GM23338 (cell line): ENCODE data around the gene CNTNAP2. TPM values are rescaled to one million over a fixed set of nuclear protein-coding genes. Genes with fewer than 3 reads are reported as not detected.

Experiments used
- ATAC-seq: fragments of 200-7000 bp; cut with Tn5 transposase; 3 replicates; pipeline ENCODE4 v1.9.1; 2020
- DNase-seq: peaks from one replicate; pipeline ENCODE4 v3.0.0-alpha.2; 2015; ENCODE audit warnings: low spot score
- H2AFZ ChIP-seq: fragments of 200-600 bp; sonication (generic); 2 replicates; pipeline ENCODE4 v1.8.0; 2016; ENCODE audit warnings: antibody characterized with exemption, mild to moderate bottlenecking, moderate library complexity
- H3F3A ChIP-seq: fragments of 200-600 bp; sonication (generic); replicated peaks from 2 replicates; pipeline ENCODE4 v1.8.0; 2017; ENCODE audit warnings: antibody characterized with exemption, mixed run types, low read depth
- H3K27ac ChIP-seq: fragments of 200-600 bp; sonication (generic); 2 replicates; pipeline ENCODE4 v1.6.1; 2016; ENCODE audit warnings: low read depth
- H3K27me3 ChIP-seq: fragments of 200-600 bp; sonication (generic); 2 replicates; pipeline ENCODE4 v1.8.0; 2016; ENCODE audit warnings: mild to moderate bottlenecking, mixed run types, moderate library complexity; ENCODE audit not compliant: insufficient read depth
- H3K36me3 ChIP-seq: fragments of 200-600 bp; sonication (generic); 2 replicates; pipeline ENCODE4 v1.8.0; 2016; ENCODE audit warnings: mild to moderate bottlenecking; ENCODE audit not compliant: insufficient read depth
- H3K4me1 ChIP-seq: fragments of 200-600 bp; sonication (generic); 2 replicates; pipeline ENCODE4 v1.8.0; 2016; ENCODE audit warnings: mild to moderate bottlenecking, moderate library complexity; ENCODE audit not compliant: insufficient read depth
- H3K4me2 ChIP-seq: fragments of 200-600 bp; sonication (generic); 2 replicates; pipeline ENCODE4 v1.7.1; 2017; ENCODE audit warnings: mixed run types
- H3K4me3 ChIP-seq: fragments of 200-600 bp; sonication (generic); 2 replicates; pipeline ENCODE4 v1.6.1; 2016; ENCODE audit warnings: mixed run types
- H3K79me2 ChIP-seq: fragments of 200-600 bp; sonication (generic); replicated peaks from 2 replicates; pipeline ENCODE4 v1.8.0; 2017; ENCODE audit warnings: mild to moderate bottlenecking; ENCODE audit not compliant: insufficient read depth
- H3K9me2 ChIP-seq: fragments of 200-600 bp; sonication (generic); 2 replicates; pipeline ENCODE4 v1.8.0; 2017; ENCODE audit not compliant: insufficient read depth
- H4K20me1 ChIP-seq: fragments of 200-600 bp; sonication (generic); replicated peaks from 2 replicates; pipeline ENCODE4 v1.8.0; 2017; ENCODE audit warnings: mild to moderate bottlenecking; ENCODE audit not compliant: insufficient read depth
- H3K27ac Mint-ChIP-seq: 2 replicates; pipeline ENCODE4 v1.8.0; 2020; ENCODE audit warnings: inconsistent platforms, mild to moderate bottlenecking, moderate library complexity, mixed read lengths
- H3K27me3 Mint-ChIP-seq: 3 replicates; pipeline ENCODE4 v1.8.0; 2022; ENCODE audit warnings: low read depth, mild to moderate bottlenecking, moderate library complexity, mixed read lengths, inconsistent platforms; ENCODE audit not compliant: insufficient read depth, poor library complexity
- H3K36me3 Mint-ChIP-seq: 3 replicates; pipeline ENCODE4 v1.8.0; 2021; ENCODE audit warnings: low read depth, mild to moderate bottlenecking, inconsistent platforms, moderate library complexity, mixed read lengths
- H3K4me1 Mint-ChIP-seq: 3 replicates; pipeline ENCODE4 v1.8.0; 2020; ENCODE audit warnings: mild to moderate bottlenecking, inconsistent platforms, mixed read lengths
- H3K4me3 Mint-ChIP-seq: 3 replicates; pipeline ENCODE4 v1.8.0; 2021; ENCODE audit warnings: moderate library complexity, mild to moderate bottlenecking, inconsistent platforms, mixed read lengths
- H3K9me3 Mint-ChIP-seq: 3 replicates; pipeline ENCODE4 v1.8.0; 2020; ENCODE audit warnings: moderate library complexity, mild to moderate bottlenecking, inconsistent platforms, mixed read lengths
- EZH2 ChIP-seq: fragments of 200-600 bp; sonication (generic); IDR thresholded peaks from one replicate; pipeline ENCODE4 v1.8.0; 2017; ENCODE audit warnings: antibody characterized with exemption, mild to moderate bottlenecking, low read depth; ENCODE audit not compliant: unreplicated experiment
- JUNB ChIP-seq: IDR thresholded peaks from one replicate; pipeline ENCODE4 v1.6.1; 2016; ENCODE audit warnings: antibody characterized with exemption; ENCODE audit not compliant: unreplicated experiment
- POLR2AphosphoS5 ChIP-seq: IDR thresholded peaks from 2 replicates; pipeline ENCODE4 v1.6.1; 2016; ENCODE audit warnings: antibody characterized with exemption, low read depth
- ZNF331 ChIP-seq: fragments of 250-450 bp; sonication (Bioruptor Pico); IDR thresholded peaks from 2 replicates; pipeline ENCODE4 v1.5.0; 2020; ENCODE audit warnings: low read depth, mild to moderate bottlenecking, moderate library complexity
- polyA plus RNA-seq: library from polyadenylated mRNA; unstranded; fragments of >200 nt; fragmentation: Nextera tagmentation; extraction: Ambion mirVana; gene quantifications from 2 replicates; pipeline ENCODE4 v1.2.1, GENCODE V29; 2016
- total RNA-seq: library from RNA; depleted of rRNA; stranded (reverse); fragments of >200 nt; shearing (Covaris generic); gene quantifications from 2 replicates; pipeline ENCODE4 v1.2.3, GENCODE V29; 2014
- TF ChIP-seq, protein P1 (sequence below), 2 experiments: fragments of 200-600 bp in 1 of 2; sonication (generic) in 1 of 2; conservative IDR thresholded peaks; 2 replicates each; pipeline versions ENCODE4 v1.5.1 to v1.6.1; 2016 to 2017; ENCODE audit warnings: antibody characterized with exemption in 2 of 2, low read depth in 2 of 2, mild to moderate bottlenecking in 2 of 2, moderate library complexity in 1 of 2
- TF ChIP-seq, protein P2 (sequence below): fragments of 250-450 bp; sonication (Bioruptor Pico); IDR thresholded peaks from 2 replicates; pipeline ENCODE4 v1.5.0; 2020; ENCODE audit warnings: mild to moderate bottlenecking, moderate library complexity

CNTNAP2 gene
- total and polyA plus RNA-seq, 2 experiments from 2014 or later = 38.2 to 61.3 TPM

DNA sequence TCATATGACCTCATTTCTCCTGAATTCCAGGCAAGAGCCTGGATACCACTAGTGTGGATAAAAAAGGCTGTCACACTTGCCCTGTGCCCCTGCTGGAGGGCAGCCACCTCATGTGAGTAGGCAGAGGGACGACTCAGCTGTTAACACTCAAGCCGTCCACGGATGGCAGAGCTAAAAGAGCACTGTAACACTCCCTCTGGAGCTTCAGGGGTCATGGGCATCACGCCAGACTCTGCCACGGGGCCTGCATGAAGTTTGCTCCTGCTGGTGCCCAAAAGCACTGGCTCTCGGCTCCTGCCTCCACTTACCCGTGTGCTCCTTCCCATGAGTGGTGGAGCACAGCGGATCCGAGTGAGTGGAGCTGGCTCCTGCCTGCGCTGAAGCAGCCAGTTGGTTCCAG, 1554.2 kb downstream of the CNTNAP2 start (continued):
- TF ChIP-seq, protein P1, sequence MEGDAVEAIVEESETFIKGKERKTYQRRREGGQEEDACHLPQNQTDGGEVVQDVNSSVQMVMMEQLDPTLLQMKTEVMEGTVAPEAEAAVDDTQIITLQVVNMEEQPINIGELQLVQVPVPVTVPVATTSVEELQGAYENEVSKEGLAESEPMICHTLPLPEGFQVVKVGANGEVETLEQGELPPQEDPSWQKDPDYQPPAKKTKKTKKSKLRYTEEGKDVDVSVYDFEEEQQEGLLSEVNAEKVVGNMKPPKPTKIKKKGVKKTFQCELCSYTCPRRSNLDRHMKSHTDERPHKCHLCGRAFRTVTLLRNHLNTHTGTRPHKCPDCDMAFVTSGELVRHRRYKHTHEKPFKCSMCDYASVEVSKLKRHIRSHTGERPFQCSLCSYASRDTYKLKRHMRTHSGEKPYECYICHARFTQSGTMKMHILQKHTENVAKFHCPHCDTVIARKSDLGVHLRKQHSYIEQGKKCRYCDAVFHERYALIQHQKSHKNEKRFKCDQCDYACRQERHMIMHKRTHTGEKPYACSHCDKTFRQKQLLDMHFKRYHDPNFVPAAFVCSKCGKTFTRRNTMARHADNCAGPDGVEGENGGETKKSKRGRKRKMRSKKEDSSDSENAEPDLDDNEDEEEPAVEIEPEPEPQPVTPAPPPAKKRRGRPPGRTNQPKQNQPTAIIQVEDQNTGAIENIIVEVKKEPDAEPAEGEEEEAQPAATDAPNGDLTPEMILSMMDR (conservative IDR thresholded peaks at IDR 0.05; ENCODE audit: low read depth in 2 of 2) = no peak
- no peak for TF ChIP-seq ZNF331 (CRISPR knock-in tag)
- TF ChIP-seq, protein P2, sequence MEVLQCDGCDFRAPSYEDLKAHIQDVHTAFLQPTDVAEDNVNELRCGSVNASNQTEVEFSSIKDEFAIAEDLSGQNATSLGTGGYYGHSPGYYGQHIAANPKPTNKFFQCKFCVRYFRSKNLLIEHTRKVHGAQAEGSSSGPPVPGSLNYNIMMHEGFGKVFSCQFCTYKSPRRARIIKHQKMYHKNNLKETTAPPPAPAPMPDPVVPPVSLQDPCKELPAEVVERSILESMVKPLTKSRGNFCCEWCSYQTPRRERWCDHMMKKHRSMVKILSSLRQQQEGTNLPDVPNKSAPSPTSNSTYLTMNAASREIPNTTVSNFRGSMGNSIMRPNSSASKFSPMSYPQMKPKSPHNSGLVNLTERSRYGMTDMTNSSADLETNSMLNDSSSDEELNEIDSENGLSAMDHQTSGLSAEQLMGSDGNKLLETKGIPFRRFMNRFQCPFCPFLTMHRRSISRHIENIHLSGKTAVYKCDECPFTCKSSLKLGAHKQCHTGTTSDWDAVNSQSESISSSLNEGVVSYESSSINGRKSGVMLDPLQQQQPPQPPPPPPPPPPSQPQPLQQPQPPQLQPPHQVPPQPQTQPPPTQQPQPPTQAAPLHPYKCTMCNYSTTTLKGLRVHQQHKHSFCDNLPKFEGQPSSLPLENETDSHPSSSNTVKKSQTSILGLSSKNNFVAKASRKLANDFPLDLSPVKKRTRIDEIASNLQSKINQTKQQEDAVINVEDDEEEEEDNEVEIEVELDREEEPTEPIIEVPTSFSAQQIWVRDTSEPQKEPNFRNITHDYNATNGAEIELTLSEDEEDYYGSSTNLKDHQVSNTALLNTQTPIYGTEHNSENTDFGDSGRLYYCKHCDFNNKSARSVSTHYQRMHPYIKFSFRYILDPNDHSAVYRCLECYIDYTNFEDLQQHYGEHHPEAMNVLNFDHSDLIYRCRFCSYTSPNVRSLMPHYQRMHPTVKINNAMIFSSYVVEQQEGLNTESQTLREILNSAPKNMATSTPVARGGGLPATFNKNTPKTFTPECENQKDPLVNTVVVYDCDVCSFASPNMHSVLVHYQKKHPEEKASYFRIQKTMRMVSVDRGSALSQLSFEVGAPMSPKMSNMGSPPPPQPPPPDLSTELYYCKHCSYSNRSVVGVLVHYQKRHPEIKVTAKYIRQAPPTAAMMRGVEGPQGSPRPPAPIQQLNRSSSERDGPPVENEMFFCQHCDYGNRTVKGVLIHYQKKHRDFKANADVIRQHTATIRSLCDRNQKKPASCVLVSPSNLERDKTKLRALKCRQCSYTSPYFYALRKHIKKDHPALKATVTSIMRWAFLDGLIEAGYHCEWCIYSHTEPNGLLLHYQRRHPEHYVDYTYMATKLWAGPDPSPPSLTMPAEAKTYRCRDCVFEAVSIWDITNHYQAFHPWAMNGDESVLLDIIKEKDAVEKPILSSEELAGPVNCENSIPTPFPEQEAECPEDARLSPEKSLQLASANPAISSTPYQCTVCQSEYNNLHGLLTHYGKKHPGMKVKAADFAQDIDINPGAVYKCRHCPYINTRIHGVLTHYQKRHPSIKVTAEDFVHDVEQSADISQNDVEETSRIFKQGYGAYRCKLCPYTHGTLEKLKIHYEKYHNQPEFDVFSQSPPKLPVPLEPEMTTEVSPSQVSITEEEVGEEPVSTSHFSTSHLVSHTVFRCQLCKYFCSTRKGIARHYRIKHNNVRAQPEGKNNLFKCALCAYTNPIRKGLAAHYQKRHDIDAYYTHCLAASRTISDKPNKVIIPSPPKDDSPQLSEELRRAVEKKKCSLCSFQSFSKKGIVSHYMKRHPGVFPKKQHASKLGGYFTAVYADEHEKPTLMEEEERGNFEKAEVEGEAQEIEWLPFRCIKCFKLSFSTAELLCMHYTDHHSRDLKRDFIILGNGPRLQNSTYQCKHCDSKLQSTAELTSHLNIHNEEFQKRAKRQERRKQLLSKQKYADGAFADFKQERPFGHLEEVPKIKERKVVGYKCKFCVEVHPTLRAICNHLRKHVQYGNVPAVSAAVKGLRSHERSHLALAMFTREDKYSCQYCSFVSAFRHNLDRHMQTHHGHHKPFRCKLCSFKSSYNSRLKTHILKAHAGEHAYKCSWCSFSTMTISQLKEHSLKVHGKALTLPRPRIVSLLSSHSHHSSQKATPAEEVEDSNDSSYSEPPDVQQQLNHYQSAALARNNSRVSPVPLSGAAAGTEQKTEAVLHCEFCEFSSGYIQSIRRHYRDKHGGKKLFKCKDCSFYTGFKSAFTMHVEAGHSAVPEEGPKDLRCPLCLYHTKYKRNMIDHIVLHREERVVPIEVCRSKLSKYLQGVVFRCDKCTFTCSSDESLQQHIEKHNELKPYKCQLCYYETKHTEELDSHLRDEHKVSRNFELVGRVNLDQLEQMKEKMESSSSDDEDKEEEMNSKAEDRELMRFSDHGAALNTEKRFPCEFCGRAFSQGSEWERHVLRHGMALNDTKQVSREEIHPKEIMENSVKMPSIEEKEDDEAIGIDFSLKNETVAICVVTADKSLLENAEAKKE (CRISPR knock-in tag) = no peak

DNA sequence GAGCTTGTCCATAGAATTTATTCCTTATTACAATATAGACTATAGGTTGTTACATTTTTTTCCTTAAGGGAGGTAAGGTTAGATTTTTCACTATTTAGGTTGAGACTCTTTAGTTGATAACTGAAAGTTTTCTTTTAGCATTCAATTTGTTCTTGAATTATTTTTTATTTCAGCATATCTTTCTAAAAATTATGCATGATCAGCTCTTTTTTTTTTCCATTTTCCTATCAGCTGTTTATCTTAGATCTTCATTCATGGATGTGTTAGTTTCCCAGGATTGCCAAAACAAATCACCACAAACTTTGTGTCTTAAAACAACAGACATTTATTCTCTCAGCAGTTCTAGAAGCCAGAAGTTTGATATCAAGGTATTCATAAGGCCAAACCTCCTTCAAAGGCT, 1558.1 kb downstream of the CNTNAP2 start:
- DNase-seq = no peak
- no peaks in the 10 kb centered on the region for H3K4me1 Mint-ChIP-seq
- H3K79me2 ChIP-seq = no peaks in the 10 kb centered on the region
- ATAC-seq = no peak
- no peak overlapping the region for H3K27ac ChIP-seq
- no peaks in the 10 kb centered on the region for H3K27me3 ChIP-seq
- 0 out of 2 replicates have a peak, but pooled peaks cover under 1% of the 10 kb centered on the region for H3K9me2 ChIP-seq
- no peak overlapping the region for H3K4me3 Mint-ChIP-seq
- no peak overlapping the region for H3K27ac Mint-ChIP-seq
- H2AFZ ChIP-seq = no peak overlapping the region
- no peak overlapping the region for H3K4me3 ChIP-seq
- peaks cover 4% of the 10 kb centered on the region; the same call in 2 of the 3 replicates for H3K9me3 Mint-ChIP-seq
- H3K27me3 Mint-ChIP-seq = no peaks in the 10 kb centered on the region
- no peak overlapping the region for H3K4me2 ChIP-seq
- H3K4me1 ChIP-seq = no peaks in the 10 kb centered on the region
- H3K36me3 Mint-ChIP-seq = no peaks in the 10 kb centered on the region
- H3K36me3 ChIP-seq = no peaks in the 10 kb centered on the region
- no peaks in the 10 kb centered on the region for H4K20me1 ChIP-seq
- TF ChIP-seq EZH2 (no peak), JUNB (no peak), POLR2AphosphoS5 (no peak)
- no peaks in the 10 kb centered on the region for H3F3A ChIP-seq
